ENCODE measurements around the gene PPM1E. TPM values are rescaled to one million over a fixed set of nuclear protein-coding genes. Genes with fewer than 3 reads are reported as not detected.

Gene PPM1E
- total and polyA plus RNA-seq, 2 of the 8 experiments (the other 6 are each of a cell fraction or from before 2014, with no cell fraction given): 5.0 to 10.4 TPM

GRCh38 chr17:58728798-58729197, 26.9 kb upstream of the PPM1E start (continued):
- TF ChIP-seq USF2 (IDR thresholded peaks at IDR 0.05; ENCODE audit: low read length): no peak

Measured in H1 (cell line).